HG02623 (cell line): ENCODE measurements around the gene ZNF3.
A peak's percentile ranks its signal among the peaks of the same experiment; 100 is the strongest.
"Not testable (repeated sequence)": the region's sequence is repeated elsewhere in the genome, so short reads cannot be mapped to it uniquely, and the experiment has no call there.

Experiments used
- ATAC-seq: cut with Tn5 transposase; IDR thresholded peaks from one replicate; pipeline ENCODE4 v1.9.1; 2021; ENCODE audit warnings: moderate library complexity; ENCODE audit not compliant: unreplicated experiment

The ZNF3 gene

GRCh38 chr7:100081535-100082102 lies at the start of gene ZNF3:
Gene ZNF3 (minus strand): TSS chr7:100081723. CDS start chr7:100077357, 4,366 bp downstream.
- ATAC-seq: peak; percentile 77

- ATAC-seq: no peak
Measured at GRCh38 chr7:100130608-100131453, 49.3 kb upstream of the ZNF3 start.

GRCh38 chr7:100130220-100130607 lies 48.7 kb upstream of the ZNF3 start:
- not testable (repeated sequence) for ATAC-seq

- ATAC-seq: no peak
Measured at GRCh38 chr7:100128637-100128963, 47.1 kb upstream of the ZNF3 start.

- ATAC-seq: no peak
Measured at GRCh38 chr7:100127866-100128636, 46.5 kb upstream of the ZNF3 start.

- ATAC-seq: peak; percentile 55
Measured at GRCh38 chr7:100126931-100127865, 45.7 kb upstream of the ZNF3 start, which contains the start of gene MBLAC1. Gene MBLAC1 (plus strand): TSS chr7:100126967. CDS start chr7:100127396, 429 bp downstream.

- ATAC-seq: peak; percentile 4
Measured at GRCh38 chr7:100126239-100126930, 44.9 kb upstream of the ZNF3 start.

- ATAC-seq: no peak
Measured at GRCh38 chr7:100124301-100125230, 43.0 kb upstream of the ZNF3 start.

GRCh38 chr7:100122568-100122967 lies 41.0 kb upstream of the ZNF3 start:
- ATAC-seq: no peak

GRCh38 chr7:100122067-100122466 lies 40.5 kb upstream of the ZNF3 start:
- ATAC-seq: no peak

- no peak for ATAC-seq
Measured at GRCh38 chr7:100120733-100121036, 39.2 kb upstream of the ZNF3 start.

GRCh38 chr7:100119970-100120732 lies 38.6 kb upstream of the ZNF3 start:
- no peak for ATAC-seq

- ATAC-seq: peak; percentile 78
Measured at GRCh38 chr7:100119072-100119969, 37.8 kb upstream of the ZNF3 start, which contains the start of the genes CNPY4 and TAF6. Gene CNPY4 (plus strand): TSS chr7:100119634. CDS start chr7:100119745, 111 bp downstream. Gene TAF6 (minus strand): TSS chr7:100119358. CDS start chr7:100114209, 5,149 bp downstream.

- no peak for ATAC-seq
Measured at GRCh38 chr7:100118388-100119071, 37.0 kb upstream of the ZNF3 start.

GRCh38 chr7:100115026-100115425 lies 33.5 kb upstream of the ZNF3 start:
- ATAC-seq: no peak

GRCh38 chr7:100111914-100112313 lies 30.4 kb upstream of the ZNF3 start:
- ATAC-seq: no peak

- no peak for ATAC-seq
Measured at GRCh38 chr7:100111156-100111555, 29.6 kb upstream of the ZNF3 start.
